Gastroesophageal sphincter (tissue), 4 donors: ENCODE results near the gene KAZALD1. TPM values are rescaled to one million over a fixed set of nuclear protein-coding genes. Genes with fewer than 3 reads are reported as not detected.
A peak's percentile ranks its signal among the peaks of the same experiment; 100 is the strongest.

Source experiments
- ATAC-seq: fragments of 150-250 bp; one replicate; pipeline ENCODE4 v1.9.1; 2016; ENCODE audit warnings: mild to moderate bottlenecking, moderate library complexity
- H3K27ac ChIP-seq, 4 donors: fragments of 200-600 bp; sonication (generic) in 3 of 4; 1 replicate in 3 of 4; 2 replicates in 1 of 4; pipeline ENCODE4 v1.5.1; 2016 to 2019
- H3K27me3 ChIP-seq: fragments of 200-600 bp; sonication (generic); one replicate; pipeline ENCODE4 v1.5.1; 2019
- H3K36me3 ChIP-seq, 2 donors: fragments of 200-600 bp; sonication (generic); one replicate each; pipeline ENCODE4 v1.5.1; 2019; ENCODE audit warnings: control low read depth in 1 of 2
- H3K4me1 ChIP-seq, 3 donors: fragments of 200-600 bp; sonication (generic); 1 replicate in 2 of 3; 2 replicates in 1 of 3; pipeline ENCODE4 v1.5.1; 2016 to 2019; ENCODE audit warnings: control low read depth in 2 of 3
- H3K4me3 ChIP-seq, 2 donors: fragments of 200-600 bp; sonication (generic); one replicate each; pipeline ENCODE4 v1.5.1; 2019; ENCODE audit warnings: mild to moderate bottlenecking in 1 of 2, moderate library complexity in 1 of 2
- H3K9me3 ChIP-seq, 3 donors: fragments of 200-600 bp; sonication (generic); one replicate each; pipeline ENCODE4 v1.5.1; 2017 to 2019; ENCODE audit warnings: control low read depth in 2 of 3
- CTCF ChIP-seq, 4 experiments: fragments of 200-600 bp in 2 of 4; fragments of 450-650 bp in 2 of 4; sonication (generic) in 1 of 4; IDR thresholded peaks; one replicate each; pipeline ENCODE4 v1.5.1; 2017 to 2019; ENCODE audit warnings: antibody characterized with exemption in 4 of 4, mild to moderate bottlenecking in 2 of 4, moderate library complexity in 2 of 4
- EP300 ChIP-seq: sonication (generic); formaldehyde crosslinking; IDR thresholded peaks from one replicate; pipeline ENCODE4 v1.6.1; 2017; ENCODE audit warnings: antibody characterized with exemption, mild to moderate bottlenecking
- POLR2A ChIP-seq, 2 donors: fragments of 450-650 bp; IDR thresholded peaks; one replicate each; pipeline ENCODE4 v1.6.1; 2017; ENCODE audit warnings: antibody characterized with exemption in 2 of 2, mild to moderate bottlenecking in 2 of 2, moderate library complexity in 1 of 2
- POLR2AphosphoS5 ChIP-seq: sonication (generic); formaldehyde crosslinking; IDR thresholded peaks from one replicate; pipeline ENCODE4 v1.6.1; 2017; ENCODE audit warnings: antibody characterized with exemption
- WGBS, 2 donors: methylation state at CpG; one replicate each; pipeline ENCODE4 v1.1.5; 2018; ENCODE audit warnings: low coverage in 1 of 2; 5-methylcytosine and 5-hydroxymethylcytosine counted together
- total RNA-seq, 4 donors: library from RNA; depleted of rRNA; stranded (reverse); fragments of >200 nt; gene quantifications; one replicate each; pipeline ENCODE4 v1.1.0, GENCODE V29; 2016

The KAZALD1 gene
- total RNA-seq, 4 donors from 2014 or later = 0.45 to 12.5 (median 2.2) TPM

- H3K36me3 ChIP-seq = no peaks in the 10 kb centered on the region
- H3K27ac ChIP-seq = no peak overlapping the region
- no peaks in the 10 kb centered on the region for H3K4me1 ChIP-seq
- 71 to 78% methylated on average over 4 to 5 of the region's 6 CpGs for WGBS, 2 donors
- H3K27me3 ChIP-seq = peaks cover 100% of the 10 kb centered on the region
- H3K9me3 ChIP-seq = peaks cover 0 to 9% (median 0%) of the 10 kb centered on the region in 3 donors
- H3K4me3 ChIP-seq = no peak overlapping the region
- TF ChIP-seq POLR2A (IDR thresholded peaks at IDR 0.05) (no peak), CTCF (IDR thresholded peaks at IDR 0.05) (no peak), POLR2AphosphoS5 (no peak), EP300 (no peak)
- ATAC-seq = no peak
Measured at GRCh38 chr10:101095004-101095403, 33.2 kb downstream of the KAZALD1 start.

- H3K4me3 ChIP-seq = no peak overlapping the region
- TF ChIP-seq EP300 = no peak
- peak in 3 of 4 experiments; percentile 63 to 85 (median 75) for TF ChIP-seq CTCF (IDR thresholded peaks at IDR 0.05)
- peak; percentile 60 for ATAC-seq
- no peaks in the 10 kb centered on the region for H3K4me1 ChIP-seq
- WGBS, 2 donors = 0% methylated on average over 2 of the region's 7 CpGs; no CpG with 5 or more reads in 1 of the 2 donors
- no peak overlapping the region for H3K27ac ChIP-seq
- H3K36me3 ChIP-seq = no peaks in the 10 kb centered on the region
- peaks cover 0 to 9% (median 0%) of the 10 kb centered on the region in 3 donors for H3K9me3 ChIP-seq
- peaks cover 100% of the 10 kb centered on the region for H3K27me3 ChIP-seq
Measured at GRCh38 chr10:101095550-101096213, 33.9 kb downstream of the KAZALD1 start.

- Histone ChIP-seq H3K36me3 (no peaks in the 10 kb centered on the region), H3K4me1 (no peaks in the 10 kb centered on the region), H3K27me3 (peaks cover 100% of the 10 kb centered on the region), H3K9me3 (peaks cover 0 to 9% (median 0%) of the 10 kb centered on the region in 3 donors), H3K4me3 (no peak overlapping the region), H3K27ac (no peak overlapping the region)
- 100% methylated on average over 1 of the region's 4 CpGs; no CpG with 5 or more reads in 1 of the 2 donors for WGBS, 2 donors
- TF ChIP-seq POLR2AphosphoS5 (no peak), CTCF (IDR thresholded peaks at IDR 0.05) (no peak), EP300 (no peak), POLR2A (IDR thresholded peaks at IDR 0.05) (no peak)
- no peak for ATAC-seq
Measured at GRCh38 chr10:101096378-101096777, 34.6 kb downstream of the KAZALD1 start.

GRCh38 chr10:101097881-101098280 lies 36.1 kb downstream of the KAZALD1 start:
- WGBS, 2 donors = 0 to 59% methylated on average over 1 of the region's 4 CpGs
- no peaks in the 10 kb centered on the region for H3K4me1 ChIP-seq
- no peak overlapping the region for H3K27ac ChIP-seq
- no peak for TF ChIP-seq POLR2AphosphoS5
- TF ChIP-seq POLR2A (IDR thresholded peaks at IDR 0.05) = no peak
- no peak for TF ChIP-seq CTCF (IDR thresholded peaks at IDR 0.05)
- no peak for TF ChIP-seq EP300
- H3K36me3 ChIP-seq = no peaks in the 10 kb centered on the region
- peaks cover 0 to 9% (median 0%) of the 10 kb centered on the region in 3 donors for H3K9me3 ChIP-seq
- no peak for ATAC-seq
- peaks cover 100% of the 10 kb centered on the region for H3K27me3 ChIP-seq
- no peak overlapping the region for H3K4me3 ChIP-seq

- Histone ChIP-seq H3K4me1 (no peaks in the 10 kb centered on the region), H3K36me3 (no peaks in the 10 kb centered on the region), H3K9me3 (peaks cover 0 to 9% (median 0%) of the 10 kb centered on the region in 3 donors), H3K4me3 (no peak overlapping the region), H3K27me3 (peaks cover 88% of the 10 kb centered on the region), H3K27ac (no peak overlapping the region)
- TF ChIP-seq POLR2AphosphoS5 = no peak
- TF ChIP-seq CTCF (IDR thresholded peaks at IDR 0.05) = no peak
- no peak for TF ChIP-seq EP300
- no peak for TF ChIP-seq POLR2A (IDR thresholded peaks at IDR 0.05)
- ATAC-seq = no peak
- WGBS, 2 donors = 60 to 64% methylated on average over 4 of the region's 6 CpGs
Measured at GRCh38 chr10:101099901-101100300, 38.1 kb downstream of the KAZALD1 start.
